ENCODE results near the gene ATL2.

Gene ATL2

GRCh38 chr2:38377050-38377828 is at the start of gene ATL2:
Gene ATL2 (minus strand): TSS chr2:38377273. CDS start chr2:38377260, 13 bp downstream.
- no peak for TF ChIP-seq CTCF (IDR thresholded peaks at IDR 0.05; ENCODE audit: low read depth, low read length)
- peak within 1 kb of the TSS; percentile 95 for H3K4me3 ChIP-seq (ENCODE audit: low read depth, low read length)

DNA sequence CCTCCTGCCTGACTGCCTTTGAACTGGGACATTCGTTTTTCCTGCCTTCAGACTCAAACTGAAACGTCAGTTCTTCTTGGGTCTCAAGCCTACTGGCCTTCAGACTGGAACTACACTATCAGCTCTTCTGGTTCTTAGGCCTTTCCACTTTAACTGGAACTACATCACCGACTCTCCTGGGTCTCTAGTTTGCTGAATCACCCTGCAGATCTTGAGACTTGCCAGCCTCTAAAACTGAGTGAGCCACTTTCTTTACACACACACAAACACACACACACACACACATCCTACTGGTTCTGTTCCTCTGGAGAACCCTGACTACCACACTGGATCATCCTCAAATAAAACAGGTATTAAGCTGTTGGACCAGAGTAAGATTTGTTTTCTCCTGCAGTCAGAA is 46.7 kb upstream of the ATL2 start:
- no peak overlapping the region for H3K4me3 ChIP-seq (ENCODE audit: low read depth, low read length)
- TF ChIP-seq CTCF (IDR thresholded peaks at IDR 0.05; ENCODE audit: low read depth, low read length): no peak

GRCh38 chr2:38421274-38422056 is 44.4 kb upstream of the ATL2 start:
- TF ChIP-seq CTCF (IDR thresholded peaks at IDR 0.05; ENCODE audit: low read depth, low read length): no peak
- no peak overlapping the region for H3K4me3 ChIP-seq (ENCODE audit: low read depth, low read length)

- no peak for TF ChIP-seq CTCF (IDR thresholded peaks at IDR 0.05; ENCODE audit: low read depth, low read length)
- H3K4me3 ChIP-seq (ENCODE audit: low read depth, low read length): no peak overlapping the region
Observed at GRCh38 chr2:38419499-38419898, 42.4 kb upstream of the ATL2 start.

- H3K4me3 ChIP-seq (ENCODE audit: low read depth, low read length): no peak overlapping the region
- no peak for TF ChIP-seq CTCF (IDR thresholded peaks at IDR 0.05; ENCODE audit: low read depth, low read length)
Observed at GRCh38 chr2:38418735-38419134, 41.7 kb upstream of the ATL2 start.

DNA sequence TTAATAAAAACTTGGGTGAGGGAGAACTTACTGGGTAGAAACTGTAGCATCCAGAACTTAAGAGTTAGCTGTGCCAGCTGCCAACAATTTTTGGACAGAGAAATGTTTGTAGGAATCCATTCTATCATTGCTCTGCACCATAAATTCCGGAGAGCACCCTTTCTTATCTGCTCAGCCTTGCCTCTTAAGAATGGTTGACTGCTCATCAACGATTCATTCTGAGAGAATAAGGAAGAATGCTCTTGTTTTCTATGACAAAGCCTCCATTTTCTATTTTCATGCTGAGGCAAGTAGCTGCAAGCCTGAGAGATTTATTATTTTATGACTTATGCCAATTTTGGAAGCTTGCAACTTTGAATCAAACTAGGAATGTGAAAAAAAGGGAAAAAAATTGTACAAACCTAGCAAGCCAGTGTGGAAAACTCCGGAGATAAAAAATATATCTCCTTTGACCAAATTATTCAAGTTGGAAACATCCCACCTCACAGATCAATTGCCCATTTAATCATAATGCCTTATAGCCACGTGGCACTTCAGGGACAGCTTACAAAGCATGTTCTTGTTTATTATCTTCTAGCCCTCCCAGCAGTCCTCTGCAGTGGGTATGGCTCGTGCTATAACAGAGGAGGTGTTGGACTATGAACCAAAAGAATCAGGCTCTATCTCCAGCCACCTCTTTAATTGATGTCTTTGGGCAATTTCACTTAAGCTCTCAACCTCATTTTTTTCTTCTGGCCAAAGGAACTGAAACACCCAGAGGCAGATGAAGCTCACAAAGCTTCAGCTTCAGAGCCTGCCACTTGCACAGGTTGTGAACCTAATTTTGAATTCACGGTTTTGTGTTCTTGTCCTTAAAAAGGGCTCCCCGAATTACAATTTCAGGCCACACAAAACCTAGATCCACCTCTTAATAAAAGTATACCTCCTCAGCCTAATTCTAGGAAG is 40.9 kb upstream of the ATL2 start:
- TF ChIP-seq CTCF (IDR thresholded peaks at IDR 0.05; ENCODE audit: low read depth, low read length): no peak
- H3K4me3 ChIP-seq (ENCODE audit: low read depth, low read length): no peak overlapping the region
